Endothelial cell of umbilical vein (primary cell): ENCODE data around the gene GPR101.

Experiments
- EZH2 ChIP-seq: IDR thresholded peaks from 2 replicates; pipeline ENCODE4 v1.6.1; 2012; ENCODE audit warnings: borderline replicate concordance, low read depth, mild to moderate bottlenecking, moderate library complexity, low read length, inconsistent platforms; ENCODE audit not compliant: severe bottlenecking
- JUN ChIP-seq: IDR thresholded peaks from 2 replicates; pipeline ENCODE4 v1.6.1; 2011; ENCODE audit warnings: borderline replicate concordance, low read depth; ENCODE audit not compliant: insufficient read length, insufficient read depth
- POLR2A ChIP-seq: IDR thresholded peaks from 2 replicates; pipeline ENCODE4 v1.6.1; 2012; ENCODE audit warnings: low read depth, mild to moderate bottlenecking, control low read depth, low read length
- POLR2AphosphoS5 ChIP-seq: IDR thresholded peaks from 2 replicates; pipeline ENCODE4 v1.6.1; 2012; ENCODE audit warnings: low read depth, mild to moderate bottlenecking, control low read depth, low read length, moderate library complexity; ENCODE audit not compliant: insufficient read depth
- TF ChIP-seq, protein P1 (sequence below), 2 donors: IDR thresholded peaks; 1 replicate in 1 of 2; 2 replicates in 1 of 2; pipeline ENCODE4 v1.5.1; 2011; ENCODE audit warnings: low read length in 2 of 2, mild to moderate bottlenecking in 2 of 2, moderate library complexity in 2 of 2, control low read depth in 1 of 2, inconsistent platforms in 1 of 2, low read depth in 1 of 2; ENCODE audit not compliant: insufficient read depth in 1 of 2; ENCODE audit errors: extremely low read depth in 1 of 2
- TF ChIP-seq, protein P2 (sequence below): IDR thresholded peaks from 2 replicates; pipeline ENCODE4 v1.6.1; 2011; ENCODE audit not compliant: insufficient read depth, insufficient read length

- no peak for TF ChIP-seq EZH2
- TF ChIP-seq POLR2A, result no peak
- TF ChIP-seq, protein P1, sequence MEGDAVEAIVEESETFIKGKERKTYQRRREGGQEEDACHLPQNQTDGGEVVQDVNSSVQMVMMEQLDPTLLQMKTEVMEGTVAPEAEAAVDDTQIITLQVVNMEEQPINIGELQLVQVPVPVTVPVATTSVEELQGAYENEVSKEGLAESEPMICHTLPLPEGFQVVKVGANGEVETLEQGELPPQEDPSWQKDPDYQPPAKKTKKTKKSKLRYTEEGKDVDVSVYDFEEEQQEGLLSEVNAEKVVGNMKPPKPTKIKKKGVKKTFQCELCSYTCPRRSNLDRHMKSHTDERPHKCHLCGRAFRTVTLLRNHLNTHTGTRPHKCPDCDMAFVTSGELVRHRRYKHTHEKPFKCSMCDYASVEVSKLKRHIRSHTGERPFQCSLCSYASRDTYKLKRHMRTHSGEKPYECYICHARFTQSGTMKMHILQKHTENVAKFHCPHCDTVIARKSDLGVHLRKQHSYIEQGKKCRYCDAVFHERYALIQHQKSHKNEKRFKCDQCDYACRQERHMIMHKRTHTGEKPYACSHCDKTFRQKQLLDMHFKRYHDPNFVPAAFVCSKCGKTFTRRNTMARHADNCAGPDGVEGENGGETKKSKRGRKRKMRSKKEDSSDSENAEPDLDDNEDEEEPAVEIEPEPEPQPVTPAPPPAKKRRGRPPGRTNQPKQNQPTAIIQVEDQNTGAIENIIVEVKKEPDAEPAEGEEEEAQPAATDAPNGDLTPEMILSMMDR (IDR thresholded peaks at IDR 0.05; ENCODE audit: extremely low read depth in 1 of 2, insufficient read depth in 1 of 2, low read depth in 1 of 2, low read length in 2 of 2), result no peak
- TF ChIP-seq POLR2AphosphoS5, result no peak
- TF ChIP-seq, protein P2, sequence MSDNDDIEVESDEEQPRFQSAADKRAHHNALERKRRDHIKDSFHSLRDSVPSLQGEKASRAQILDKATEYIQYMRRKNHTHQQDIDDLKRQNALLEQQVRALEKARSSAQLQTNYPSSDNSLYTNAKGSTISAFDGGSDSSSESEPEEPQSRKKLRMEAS, result no peak
- TF ChIP-seq JUN, result no peak
These were observed 9.9 kb upstream of the GPR101 start for GRCh38 chrX:137043736-137044135.
